ENCODE data around the gene GLI3. TPM values are rescaled to one million over a fixed set of nuclear protein-coding genes. Genes with fewer than 3 reads are reported as not detected.

GLI3 gene
- total RNA-seq, 1 donor from 2014 or later, result 27.7 TPM

GRCh38 chr7:42087616-42088015, 149.4 kb downstream of the GLI3 start:
- H3K27ac ChIP-seq (ENCODE audit: low read depth, low read length), result no peak overlapping the region
- no peak overlapping the region for H3K4me3 Mint-ChIP-seq (ENCODE audit: unreplicated experiment)
- H4K20me1 ChIP-seq (ENCODE audit: insufficient read depth, low read length), result peaks cover 41% of the 10 kb centered on the region
- no peaks in the 10 kb centered on the region for H3K36me3 ChIP-seq (ENCODE audit: insufficient read depth, low read length)
- FAIRE-seq (no peak), DNase-seq (ENCODE audit: low read depth) (no peak)
- H3K79me2 ChIP-seq (ENCODE audit: insufficient read depth, low read length), result peaks cover 5% of the 10 kb centered on the region
- no peak overlapping the region for H2AFZ ChIP-seq (ENCODE audit: low read depth, low read length)
- H3K36me3 Mint-ChIP-seq (ENCODE audit: low read depth, unreplicated experiment), result no peaks in the 10 kb centered on the region
- no peak for TF ChIP-seq EZH2 (IDR thresholded peaks at IDR 0.05; ENCODE audit: insufficient read depth, low read length)
- TF ChIP-seq CTCF (IDR thresholded peaks at IDR 0.05; ENCODE audit: insufficient read depth, low read depth, low read length), result no peak
- H3K4me3 ChIP-seq (ENCODE audit: insufficient read depth, low read depth, low read length), result no peak overlapping the region
- H3K9me3 ChIP-seq (ENCODE audit: insufficient read depth, low read depth, low read length), result no peaks in the 10 kb centered on the region
- H3K27me3 ChIP-seq (ENCODE audit: insufficient read depth, low read length), result no peaks in the 10 kb centered on the region
- H3K4me2 ChIP-seq (ENCODE audit: low read length), result no peak overlapping the region
- H3K9ac ChIP-seq (ENCODE audit: low read length), result no peak overlapping the region
- peaks cover 11% of the 10 kb centered on the region for H3K4me1 ChIP-seq (ENCODE audit: insufficient read depth, low read length)
- H3K9me3 Mint-ChIP-seq (ENCODE audit: unreplicated experiment), result no peaks in the 10 kb centered on the region
- H3K27ac Mint-ChIP-seq (ENCODE audit: unreplicated experiment), result no peak overlapping the region
- no peaks in the 10 kb centered on the region for H3K27me3 Mint-ChIP-seq (ENCODE audit: low read depth, unreplicated experiment)
- peaks cover 21% of the 10 kb centered on the region for H3K4me1 Mint-ChIP-seq (ENCODE audit: low read depth, unreplicated experiment)

GRCh38 chr7:42085531-42085930, 151.5 kb downstream of the GLI3 start:
- FAIRE-seq, result no peak
- Histone ChIP-seq H2AFZ (ENCODE audit: low read depth, low read length) (no peak overlapping the region), H4K20me1 (ENCODE audit: insufficient read depth, low read length) (peaks cover 34% of the 10 kb centered on the region), H3K9ac (ENCODE audit: low read length) (no peak overlapping the region), H3K27ac (ENCODE audit: low read depth, low read length) (no peak overlapping the region), H3K9me3 (ENCODE audit: insufficient read depth, low read depth, low read length) (no peaks in the 10 kb centered on the region), H3K36me3 (ENCODE audit: insufficient read depth, low read length) (no peaks in the 10 kb centered on the region), H3K4me3 (ENCODE audit: insufficient read depth, low read depth, low read length) (no peak overlapping the region), H3K4me2 (ENCODE audit: low read length) (no peak overlapping the region), H3K79me2 (ENCODE audit: insufficient read depth, low read length) (no peaks in the 10 kb centered on the region), H3K27me3 (ENCODE audit: insufficient read depth, low read length) (no peaks in the 10 kb centered on the region), H3K4me1 (ENCODE audit: insufficient read depth, low read length) (peaks cover 7% of the 10 kb centered on the region)
- Mint-ChIP-seq H3K27me3 (ENCODE audit: low read depth, unreplicated experiment) (no peaks in the 10 kb centered on the region), H3K4me3 (ENCODE audit: unreplicated experiment) (no peak overlapping the region), H3K36me3 (ENCODE audit: low read depth, unreplicated experiment) (no peaks in the 10 kb centered on the region), H3K9me3 (ENCODE audit: unreplicated experiment) (no peaks in the 10 kb centered on the region), H3K4me1 (ENCODE audit: low read depth, unreplicated experiment) (peaks cover 11% of the 10 kb centered on the region), H3K27ac (ENCODE audit: unreplicated experiment) (no peak overlapping the region)
- TF ChIP-seq EZH2 (IDR thresholded peaks at IDR 0.05; ENCODE audit: insufficient read depth, low read length) (no peak), CTCF (IDR thresholded peaks at IDR 0.05; ENCODE audit: insufficient read depth, low read depth, low read length) (no peak)
- DNase-seq (ENCODE audit: low read depth), result no peak

- Histone ChIP-seq H3K27me3 (ENCODE audit: insufficient read depth, low read length) (no peaks in the 10 kb centered on the region), H3K79me2 (ENCODE audit: insufficient read depth, low read length) (no peaks in the 10 kb centered on the region), H3K9me3 (ENCODE audit: insufficient read depth, low read depth, low read length) (no peaks in the 10 kb centered on the region), H3K9ac (ENCODE audit: low read length) (no peak overlapping the region), H3K36me3 (ENCODE audit: insufficient read depth, low read length) (no peaks in the 10 kb centered on the region), H4K20me1 (ENCODE audit: insufficient read depth, low read length) (peaks cover 32% of the 10 kb centered on the region), H3K27ac (ENCODE audit: low read depth, low read length) (no peak overlapping the region), H3K4me3 (ENCODE audit: insufficient read depth, low read depth, low read length) (no peak overlapping the region), H2AFZ (ENCODE audit: low read depth, low read length) (no peak overlapping the region), H3K4me2 (ENCODE audit: low read length) (no peak overlapping the region), H3K4me1 (ENCODE audit: insufficient read depth, low read length) (peaks cover 7% of the 10 kb centered on the region)
- H3K9me3 Mint-ChIP-seq (ENCODE audit: unreplicated experiment), result no peaks in the 10 kb centered on the region
- peaks cover 11% of the 10 kb centered on the region for H3K4me1 Mint-ChIP-seq (ENCODE audit: low read depth, unreplicated experiment)
- DNase-seq (ENCODE audit: low read depth) (peak; percentile 29), FAIRE-seq (no peak)
- H3K27ac Mint-ChIP-seq (ENCODE audit: unreplicated experiment), result no peak overlapping the region
- peaks cover 1% of the 10 kb centered on the region for H3K36me3 Mint-ChIP-seq (ENCODE audit: low read depth, unreplicated experiment)
- H3K27me3 Mint-ChIP-seq (ENCODE audit: low read depth, unreplicated experiment), result no peaks in the 10 kb centered on the region
- no peak overlapping the region for H3K4me3 Mint-ChIP-seq (ENCODE audit: unreplicated experiment)
- TF ChIP-seq CTCF (IDR thresholded peaks at IDR 0.05; ENCODE audit: insufficient read depth, low read depth, low read length) (no peak), EZH2 (IDR thresholded peaks at IDR 0.05; ENCODE audit: insufficient read depth, low read length) (no peak)
Observed at GRCh38 chr7:42084263-42084662, 152.7 kb downstream of the GLI3 start.
